Measurements from ENCODE around the gene CCDC92. TPM values are rescaled to one million over a fixed set of nuclear protein-coding genes. Genes with fewer than 3 reads are reported as not detected.
A peak's percentile ranks its signal among the peaks of the same experiment; 100 is the strongest.

Gene CCDC92
- total and polyA plus RNA-seq, 2 of the 8 experiments (the other 6 are each of a cell fraction or from before 2014, with no cell fraction given), result 0.43 to 0.51 TPM

GRCh38 chr12:123971770-123972456 is 718 bp downstream of the CCDC92 start (continued):
- peak; percentile 85 for TF ChIP-seq HDAC6 (IDR thresholded peaks at IDR 0.05; ENCODE audit: low read depth, low read length)
- peak in 1 of 2 experiments; percentile 83; a peak in 1 of 3 replicates for TF ChIP-seq EP300 (IDR thresholded peaks at IDR 0.05; ENCODE audit: borderline replicate concordance in 1 of 2, low read depth in 2 of 2, low read length in 2 of 2)
